Nephron (organoid): ENCODE data around the gene MAP7D3.

Experiments
- H3K27ac Mint-ChIP-seq, 3 experiments: 2 replicates each; pipeline ENCODE4 v1.8.0; 2020; ENCODE audit warnings: mixed read lengths in 3 of 3, mild to moderate bottlenecking in 2 of 3, moderate library complexity in 1 of 3
- H3K27me3 Mint-ChIP-seq: 2 replicates; pipeline ENCODE4 v1.8.0; 2021; ENCODE audit warnings: low read depth, mild to moderate bottlenecking, moderate library complexity, mixed read lengths
- H3K36me3 Mint-ChIP-seq: 2 replicates; pipeline ENCODE4 v1.8.0; 2020; ENCODE audit warnings: low read depth, mixed read lengths
- H3K4me1 Mint-ChIP-seq: 2 replicates; pipeline ENCODE4 v1.8.0; 2020; ENCODE audit warnings: mixed read lengths
- H3K4me3 Mint-ChIP-seq, 3 experiments: 2 replicates each; pipeline ENCODE4 v1.8.0; 2020; ENCODE audit warnings: mild to moderate bottlenecking in 3 of 3, mixed read lengths in 3 of 3, moderate library complexity in 2 of 3
- H3K9me3 Mint-ChIP-seq: 2 replicates; pipeline ENCODE4 v1.8.0; 2020; ENCODE audit warnings: mixed read lengths
- TF ChIP-seq, protein P1 (sequence below), 3 experiments: fragments of 200-600 bp; sonication (generic); IDR thresholded peaks; one replicate each; pipeline ENCODE4 v1.5.0; 2021; ENCODE audit warnings: antibody characterized with exemption in 3 of 3; ENCODE audit not compliant: unreplicated experiment in 3 of 3

Gene MAP7D3

DNA sequence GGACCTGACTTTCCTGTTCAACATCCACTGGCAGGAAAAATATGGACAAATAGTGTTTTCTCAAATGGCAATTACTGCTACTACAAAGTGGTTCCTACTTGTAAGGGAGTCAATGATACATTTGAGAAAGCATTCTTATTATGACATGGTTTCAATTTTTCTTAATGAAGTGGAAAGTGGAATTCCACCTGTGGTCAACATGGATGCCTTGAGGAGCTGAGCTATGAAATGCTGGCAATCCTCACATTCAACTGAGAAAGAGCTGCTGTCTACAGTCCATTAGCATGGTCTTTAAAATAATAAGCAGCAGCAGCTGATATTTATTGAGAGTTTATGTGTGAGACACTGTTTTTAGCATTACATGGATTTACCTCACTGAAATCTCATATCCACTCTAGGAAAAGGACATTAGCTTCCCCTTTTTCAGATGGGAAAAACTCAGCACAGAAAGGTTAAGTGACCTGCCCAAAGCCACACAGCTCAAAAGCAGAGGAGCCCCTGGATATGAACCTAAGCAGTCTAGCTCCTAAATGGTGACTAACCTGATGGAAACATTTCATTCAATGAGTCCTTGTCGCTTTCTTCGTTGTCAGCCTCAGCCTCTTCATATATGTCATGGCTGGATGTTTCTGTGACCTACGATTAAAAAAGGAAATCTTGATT, 29.2 kb downstream of the MAP7D3 start:
- H3K36me3 Mint-ChIP-seq: peaks cover 13% of the 10 kb centered on the region
- no peak overlapping the region for H3K27ac Mint-ChIP-seq
- no peaks in the 10 kb centered on the region for H3K9me3 Mint-ChIP-seq
- TF ChIP-seq, protein P1, sequence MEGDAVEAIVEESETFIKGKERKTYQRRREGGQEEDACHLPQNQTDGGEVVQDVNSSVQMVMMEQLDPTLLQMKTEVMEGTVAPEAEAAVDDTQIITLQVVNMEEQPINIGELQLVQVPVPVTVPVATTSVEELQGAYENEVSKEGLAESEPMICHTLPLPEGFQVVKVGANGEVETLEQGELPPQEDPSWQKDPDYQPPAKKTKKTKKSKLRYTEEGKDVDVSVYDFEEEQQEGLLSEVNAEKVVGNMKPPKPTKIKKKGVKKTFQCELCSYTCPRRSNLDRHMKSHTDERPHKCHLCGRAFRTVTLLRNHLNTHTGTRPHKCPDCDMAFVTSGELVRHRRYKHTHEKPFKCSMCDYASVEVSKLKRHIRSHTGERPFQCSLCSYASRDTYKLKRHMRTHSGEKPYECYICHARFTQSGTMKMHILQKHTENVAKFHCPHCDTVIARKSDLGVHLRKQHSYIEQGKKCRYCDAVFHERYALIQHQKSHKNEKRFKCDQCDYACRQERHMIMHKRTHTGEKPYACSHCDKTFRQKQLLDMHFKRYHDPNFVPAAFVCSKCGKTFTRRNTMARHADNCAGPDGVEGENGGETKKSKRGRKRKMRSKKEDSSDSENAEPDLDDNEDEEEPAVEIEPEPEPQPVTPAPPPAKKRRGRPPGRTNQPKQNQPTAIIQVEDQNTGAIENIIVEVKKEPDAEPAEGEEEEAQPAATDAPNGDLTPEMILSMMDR (IDR thresholded peaks at IDR 0.05; ENCODE audit: unreplicated experiment in 3 of 3): no peak
- no peaks in the 10 kb centered on the region for H3K4me1 Mint-ChIP-seq
- H3K27me3 Mint-ChIP-seq: no peaks in the 10 kb centered on the region
- no peak overlapping the region for H3K4me3 Mint-ChIP-seq

DNA sequence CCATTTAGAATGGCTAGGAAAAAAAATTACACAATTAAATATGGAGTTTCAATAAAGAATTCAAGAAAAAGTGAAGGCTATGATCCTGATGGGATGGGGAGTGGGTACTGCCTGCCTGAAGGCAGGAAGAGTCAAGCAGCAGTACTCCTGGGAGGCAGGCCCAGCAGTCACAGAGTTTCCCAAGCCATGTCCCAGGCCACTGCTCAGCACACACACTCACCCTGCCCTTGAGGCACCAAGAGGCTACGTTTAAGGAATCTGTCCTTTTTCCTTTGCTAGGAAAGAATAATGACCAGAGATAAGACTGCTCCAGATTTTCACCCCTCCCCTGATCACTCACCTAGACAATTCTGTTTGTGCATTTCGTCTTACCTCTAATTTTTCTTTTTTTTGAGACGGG, 30.2 kb downstream of the MAP7D3 start:
- Mint-ChIP-seq H3K27ac (no peak overlapping the region), H3K27me3 (no peaks in the 10 kb centered on the region), H3K4me1 (no peaks in the 10 kb centered on the region), H3K9me3 (no peaks in the 10 kb centered on the region), H3K36me3 (peaks cover 13% of the 10 kb centered on the region), H3K4me3 (no peak overlapping the region)
- TF ChIP-seq, protein P1 (IDR thresholded peaks at IDR 0.05; ENCODE audit: unreplicated experiment in 3 of 3): no peak

DNA sequence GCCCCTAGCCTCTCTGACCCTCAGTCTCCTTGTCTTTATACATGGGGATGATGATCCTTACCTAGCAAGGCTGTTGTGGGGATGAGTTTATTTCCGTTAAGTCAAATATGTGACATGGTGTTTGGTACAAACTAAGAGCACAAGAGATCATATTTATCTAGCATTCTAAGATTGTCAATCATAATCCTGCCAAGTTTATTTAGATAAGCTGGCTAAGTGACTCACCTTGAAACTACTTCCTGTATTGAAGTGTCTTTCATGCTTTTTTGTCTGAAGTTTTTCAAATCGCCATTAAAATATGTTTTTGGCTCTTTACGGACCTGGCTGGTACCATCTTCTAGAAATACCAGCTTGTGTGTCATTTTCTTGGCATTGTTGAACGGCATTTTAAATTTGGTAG, 30.7 kb downstream of the MAP7D3 start:
- Mint-ChIP-seq H3K9me3 (no peaks in the 10 kb centered on the region), H3K27ac (no peak overlapping the region), H3K4me1 (no peaks in the 10 kb centered on the region), H3K27me3 (no peaks in the 10 kb centered on the region), H3K36me3 (peaks cover 12% of the 10 kb centered on the region), H3K4me3 (no peak overlapping the region)
- TF ChIP-seq, protein P1 (IDR thresholded peaks at IDR 0.05; ENCODE audit: unreplicated experiment in 3 of 3): no peak

DNA sequence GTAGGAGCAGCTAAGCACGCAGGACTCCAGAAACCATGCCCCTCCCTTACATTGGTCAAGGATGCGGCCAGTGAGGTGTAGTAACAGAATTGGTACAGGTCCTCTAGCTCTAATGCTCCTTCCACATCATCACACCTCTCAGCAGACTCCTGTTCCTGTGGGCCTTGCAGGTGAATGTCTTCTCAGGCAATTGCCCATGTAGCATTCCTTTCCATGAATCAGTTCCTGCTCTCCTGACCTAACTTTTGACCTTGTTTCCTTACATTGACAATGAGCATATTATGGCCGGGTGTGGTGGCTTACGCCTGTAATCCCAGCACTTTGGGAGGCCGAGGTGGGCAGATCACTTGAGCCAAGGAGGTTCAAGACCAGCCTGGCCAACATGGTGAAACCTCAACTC, 31.3 kb downstream of the MAP7D3 start:
- Mint-ChIP-seq H3K9me3 (no peaks in the 10 kb centered on the region), H3K4me1 (no peaks in the 10 kb centered on the region), H3K4me3 (no peak overlapping the region), H3K36me3 (peaks cover 9% of the 10 kb centered on the region), H3K27ac (no peak overlapping the region), H3K27me3 (no peaks in the 10 kb centered on the region)
- TF ChIP-seq, protein P1 (IDR thresholded peaks at IDR 0.05; ENCODE audit: unreplicated experiment in 3 of 3): no peak

DNA sequence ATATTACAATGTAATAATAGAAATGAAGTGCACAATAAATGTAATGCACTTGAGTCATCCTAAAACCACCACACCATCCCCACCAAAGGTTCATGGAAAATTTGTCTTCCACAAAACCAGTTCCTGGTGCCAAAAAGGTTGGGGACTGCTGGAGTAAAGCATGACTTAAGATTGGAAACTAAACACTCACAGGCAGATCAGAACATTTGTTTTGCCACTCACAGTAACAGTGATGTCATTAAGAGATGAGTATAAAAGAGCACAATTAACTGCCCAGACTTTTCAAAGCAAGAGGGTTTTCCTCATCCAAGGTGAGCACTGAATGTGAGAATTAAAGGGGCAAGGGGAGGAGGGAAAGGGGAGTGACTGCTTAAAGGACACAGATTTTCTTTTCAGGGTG, 35.6 kb downstream of the MAP7D3 start:
- Mint-ChIP-seq H3K9me3 (peaks cover 4% of the 10 kb centered on the region), H3K4me3 (no peak overlapping the region), H3K36me3 (no peaks in the 10 kb centered on the region), H3K27me3 (no peaks in the 10 kb centered on the region), H3K4me1 (peaks cover 6% of the 10 kb centered on the region), H3K27ac (no peak overlapping the region)
- TF ChIP-seq, protein P1 (IDR thresholded peaks at IDR 0.05; ENCODE audit: unreplicated experiment in 3 of 3): no peak

DNA sequence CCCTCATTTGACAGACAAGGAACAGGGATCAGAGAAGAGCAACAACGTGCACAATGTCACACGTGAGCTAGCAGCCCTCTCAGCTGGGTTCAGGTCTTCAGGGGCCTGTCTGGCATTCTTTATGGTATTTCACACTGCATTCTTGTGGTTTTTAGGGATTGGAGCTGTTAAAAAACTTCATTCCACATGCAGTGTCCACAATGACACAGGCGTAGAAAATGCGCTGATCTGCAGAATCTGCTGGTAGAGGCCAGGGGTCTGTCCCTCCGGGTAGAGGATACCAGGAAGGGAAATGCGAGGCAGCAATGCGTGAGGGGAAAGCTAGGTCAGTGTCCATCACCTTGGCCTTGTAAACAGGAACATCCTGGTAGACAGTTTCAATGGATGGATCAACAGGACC, 36.6 kb downstream of the MAP7D3 start:
- peak overlapping the region in 2 of 3 experiments; percentile 68 to 83 for H3K27ac Mint-ChIP-seq
- H3K4me3 Mint-ChIP-seq: no peak overlapping the region
- H3K27me3 Mint-ChIP-seq: no peaks in the 10 kb centered on the region
- peaks cover 3% of the 10 kb centered on the region for H3K36me3 Mint-ChIP-seq
- peaks cover 14% of the 10 kb centered on the region for H3K4me1 Mint-ChIP-seq
- peaks cover 7% of the 10 kb centered on the region for H3K9me3 Mint-ChIP-seq
- TF ChIP-seq, protein P1 (IDR thresholded peaks at IDR 0.05; ENCODE audit: unreplicated experiment in 3 of 3): no peak
